Hematopoietic multipotent progenitor cell (in vitro differentiated cells): ENCODE data around the gene RBMS1. TPM values are rescaled to one million over a fixed set of nuclear protein-coding genes. Genes with fewer than 3 reads are reported as not detected.

Experiments
- DNase-seq, 3 donors: peaks; one replicate each; pipeline ENCODE4 v3.0.0-alpha.2; 2011 to 2015; ENCODE audit warnings: low read depth in 2 of 3, low spot score in 2 of 3
- total RNA-seq: library from RNA; depleted of rRNA; stranded (reverse); fragments of >200 nt; gene quantifications from one replicate; pipeline ENCODE4 v1.2.3, GENCODE V29; 2012

Gene RBMS1
- total RNA-seq, result 29.6 TPM

- peak in 2 of 3 donors; percentile 33 to 56 for DNase-seq
These were observed at the start of gene RBMS1 for GRCh38 chr2:160493227-160494028. Gene RBMS1 (minus strand): TSS chr2:160493807. CDS start chr2:160493363, 444 bp downstream.

- no peak for DNase-seq
These were observed 48.1 kb upstream of the RBMS1 start for GRCh38 chr2:160541745-160542144.

GRCh38 chr2:160538559-160539355 is 45.1 kb upstream of the RBMS1 start:
- DNase-seq, result no peak

GRCh38 chr2:160538115-160538514 is 44.5 kb upstream of the RBMS1 start:
- DNase-seq, result no peak

GRCh38 chr2:160534996-160535395 is 41.4 kb upstream of the RBMS1 start:
- DNase-seq, result no peak

- no peak for DNase-seq
These were observed 40.6 kb upstream of the RBMS1 start for GRCh38 chr2:160534249-160534648.

GRCh38 chr2:160533482-160533881 is 39.9 kb upstream of the RBMS1 start:
- no peak for DNase-seq

GRCh38 chr2:160532388-160532787 is 38.8 kb upstream of the RBMS1 start:
- DNase-seq, result no peak

- no peak for DNase-seq
These were observed 29.5 kb upstream of the RBMS1 start for GRCh38 chr2:160522951-160523710.

- DNase-seq, result no peak
These were observed 24.1 kb upstream of the RBMS1 start for GRCh38 chr2:160517731-160518130.

GRCh38 chr2:160516547-160517365 is 23.1 kb upstream of the RBMS1 start:
- no peak for DNase-seq

GRCh38 chr2:160515120-160515519 is 21.5 kb upstream of the RBMS1 start:
- DNase-seq, result no peak

GRCh38 chr2:160513120-160513519 is 19.5 kb upstream of the RBMS1 start:
- no peak for DNase-seq

GRCh38 chr2:160512491-160512890 is 18.9 kb upstream of the RBMS1 start:
- DNase-seq, result no peak

- peak in 2 of 3 donors; percentile 45 to 78 for DNase-seq
These were observed 17.0 kb upstream of the RBMS1 start for GRCh38 chr2:160510617-160511016.

- no peak for DNase-seq
These were observed 15.4 kb upstream of the RBMS1 start for GRCh38 chr2:160509016-160509415.

- DNase-seq, result no peak
These were observed 13.9 kb upstream of the RBMS1 start for GRCh38 chr2:160507464-160507863.

GRCh38 chr2:160507046-160507407 is 13.4 kb upstream of the RBMS1 start:
- no peak for DNase-seq

GRCh38 chr2:160506371-160507045 is 12.9 kb upstream of the RBMS1 start:
- no peak for DNase-seq

- no peak for DNase-seq
These were observed 11.6 kb upstream of the RBMS1 start for GRCh38 chr2:160505256-160505655.
